Stimulated activated CD8-positive, alpha-beta memory T cell treated with anti-CD3 and anti-CD28 coated beads, Interleukin-4, amount 100 ng/mL, for 1 hour (primary cell): ENCODE measurements around the gene ZNF341.
"Not testable (repeated sequence)": the region's sequence is repeated elsewhere in the genome, so short reads cannot be mapped to it uniquely, and the experiment has no call there.

Experiments
- DNase-seq, 2 donors: peaks; one replicate each; pipeline ENCODE4 v3.0.0-alpha.2; 2020; ENCODE audit warnings: low read depth in 2 of 2, low spot score in 1 of 2

ZNF341 gene

GRCh38 chr20:33791959-33792597, 60.3 kb downstream of the ZNF341 start:
- DNase-seq = peak; percentile 8 to 16

GRCh38 chr20:33792598-33792989, 60.8 kb downstream of the ZNF341 start:
- not testable (repeated sequence) for DNase-seq

GRCh38 chr20:33793011-33793931, 61.5 kb downstream of the ZNF341 start:
- no peak for DNase-seq

GRCh38 chr20:33796263-33796906, 64.6 kb downstream of the ZNF341 start:
- DNase-seq = no peak

GRCh38 chr20:33796907-33797544, 65.2 kb downstream of the ZNF341 start:
- DNase-seq = no peak

GRCh38 chr20:33798444-33798843, 66.6 kb downstream of the ZNF341 start:
- no peak for DNase-seq

- no peak for DNase-seq
Observed at GRCh38 chr20:33803921-33804337, 72.1 kb downstream of the ZNF341 start.

GRCh38 chr20:33808388-33808787, 76.6 kb downstream of the ZNF341 start:
- DNase-seq = no peak

- no peak for DNase-seq
Observed at GRCh38 chr20:33810259-33810658, 78.5 kb downstream of the ZNF341 start.

GRCh38 chr20:33810885-33811775, 79.3 kb downstream of the ZNF341 start, which contains the start of gene CHMP4B:
Gene CHMP4B, plus strand, starts transcription at chr20:33811348. Its CDS starts 121 bp downstream, at chr20:33811469.
- peak; percentile 94 to 97 for DNase-seq

- DNase-seq = peak; percentile 1 to 7
Observed at GRCh38 chr20:33811776-33812151, 80.0 kb downstream of the ZNF341 start.

GRCh38 chr20:33812152-33812849, 80.5 kb downstream of the ZNF341 start:
- DNase-seq = peak in 1 of 2 donors; percentile 8

GRCh38 chr20:33812908-33813462, 81.2 kb downstream of the ZNF341 start:
- DNase-seq = no peak

- no peak for DNase-seq
Observed at GRCh38 chr20:33814238-33814712, 82.5 kb downstream of the ZNF341 start.

- no peak for DNase-seq
Observed at GRCh38 chr20:33815671-33816070, 83.9 kb downstream of the ZNF341 start.

- DNase-seq = no peak
Observed at GRCh38 chr20:33816191-33816590, 84.4 kb downstream of the ZNF341 start.

- DNase-seq = no peak
Observed at GRCh38 chr20:33817411-33817810, 85.6 kb downstream of the ZNF341 start.

- DNase-seq = no peak
Observed at GRCh38 chr20:33819456-33819855, 87.7 kb downstream of the ZNF341 start.

GRCh38 chr20:33820362-33820761, 88.6 kb downstream of the ZNF341 start:
- no peak for DNase-seq
